B cell (primary cell): Measurements from ENCODE around the gene WDR13. TPM values are rescaled to one million over a fixed set of nuclear protein-coding genes. Genes with fewer than 3 reads are reported as not detected.

Experiments
- ATAC-seq: fragments of 200-7000 bp; cut with Tn5 transposase; one replicate; pipeline ENCODE4 v1.10.0; 2021; ENCODE audit warnings: low read depth, mild to moderate bottlenecking, moderate number of reproducible peaks, moderate library complexity
- CTCF ChIA-PET: fragments of 350-600 bp; sonication (Branson Sonifier 250); formaldehyde crosslinking; loops from one replicate; lab custom pipeline; 2021; ENCODE audit warnings: antibody characterized with exemption, inconsistent platforms; lab: Charles Lee
- POLR2A ChIA-PET: fragments of 350-600 bp; sonication (Branson Sonifier 250); formaldehyde crosslinking; loops from one replicate; lab custom pipeline; 2021; ENCODE audit warnings: antibody characterized with exemption; lab: Charles Lee
- DNase-seq: peaks from one replicate; pipeline ENCODE4 v3.0.0; 2013
- H2AFZ ChIP-seq: 2 replicates; pipeline ENCODE4 v1.6.1; 2012; ENCODE audit warnings: mild to moderate bottlenecking, low read depth, low read length; ENCODE audit not compliant: insufficient read depth, poor library complexity, severe bottlenecking
- H3K27ac ChIP-seq, 2 donors: 1 replicate in 1 of 2; 2 replicates in 1 of 2; pipeline ENCODE4 v1.5.1; 2012 to 2013; ENCODE audit warnings: low read length in 2 of 2, mild to moderate bottlenecking in 2 of 2, moderate library complexity in 1 of 2
- H3K27me3 ChIP-seq, 4 experiments: fragments of 200-600 bp in 1 of 4; sonication (generic) in 1 of 4; replicated peaks in 1 of 4; 1 replicate in 2 of 4; 2 replicates in 2 of 4; pipeline versions ENCODE4 v1.6.1 to v1.7.0; 2013 to 2016; ENCODE audit warnings: low read length in 3 of 4, mild to moderate bottlenecking in 2 of 4, mixed read lengths in 1 of 4, moderate library complexity in 1 of 4; ENCODE audit not compliant: insufficient read depth in 4 of 4, control insufficient read depth in 3 of 4; ENCODE audit errors: control extremely low read depth in 1 of 4
- H3K36me3 ChIP-seq, 2 experiments: replicated peaks in 1 of 2; 1 replicate in 1 of 2; 2 replicates in 1 of 2; pipeline versions ENCODE4 v1.6.1 to v1.7.1; 2013; ENCODE audit warnings: low read length in 1 of 2; ENCODE audit not compliant: insufficient read depth in 2 of 2, control insufficient read depth in 1 of 2; ENCODE audit errors: control extremely low read depth in 1 of 2, extremely low read depth in 1 of 2
- H3K4me1 ChIP-seq, 2 donors: fragments of 200-600 bp in 1 of 2; sonication (generic) in 1 of 2; 1 replicate in 1 of 2; 2 replicates in 1 of 2; pipeline versions ENCODE4 v1.5.1 to v1.6.1; 2013 to 2017; ENCODE audit warnings: low read length in 2 of 2; ENCODE audit not compliant: control insufficient read depth in 2 of 2, insufficient read depth in 2 of 2
- H3K4me2 ChIP-seq: replicated peaks from 2 replicates; pipeline ENCODE3; 2012; ENCODE audit warnings: mild to moderate bottlenecking, low read depth, low read length; ENCODE audit not compliant: poor library complexity, severe bottlenecking
- H3K4me3 ChIP-seq, 5 experiments: fragments of 200-600 bp in 1 of 5; sonication (generic) in 1 of 5; 1 replicate in 3 of 5; 2 replicates in 2 of 5; pipeline versions ENCODE4 v1.5.1 to v1.7.0; 2011 to 2016; ENCODE audit warnings: low read length in 4 of 5, mild to moderate bottlenecking in 4 of 5, low read depth in 2 of 5, control low read depth in 1 of 5, moderate library complexity in 1 of 5; ENCODE audit not compliant: insufficient read depth in 1 of 5; ENCODE audit errors: control extremely low read depth in 1 of 5, extremely low read depth in 1 of 5
- H3K79me2 ChIP-seq: fragments of 200-600 bp; sonication (generic); one replicate; pipeline ENCODE4 v1.6.0; 2016; ENCODE audit warnings: low read length; ENCODE audit not compliant: control insufficient read depth, insufficient read depth
- H3K9ac ChIP-seq: fragments of 200-600 bp; sonication (generic); 2 replicates; pipeline ENCODE4 v1.6.1; 2017; ENCODE audit warnings: mild to moderate bottlenecking, low read length, moderate library complexity
- H3K9me3 ChIP-seq, 3 donors: one replicate each; pipeline versions ENCODE4 v1.6.1 to v1.7.1; 2013; ENCODE audit warnings: low read length in 2 of 3; ENCODE audit not compliant: control insufficient read depth in 2 of 3, insufficient read depth in 1 of 3; ENCODE audit errors: control extremely low read depth in 1 of 3
- H4K20me1 ChIP-seq: 2 replicates; pipeline ENCODE4 v1.6.0; 2012; ENCODE audit warnings: mild to moderate bottlenecking, low read length; ENCODE audit not compliant: insufficient read depth, control insufficient read depth, poor library complexity, severe bottlenecking
- H3K27ac Mint-ChIP-seq: one replicate; pipeline ENCODE4 v1.8.0; 2021; ENCODE audit warnings: mixed read lengths
- H3K27me3 Mint-ChIP-seq: one replicate; pipeline ENCODE4 v1.8.0; 2021; ENCODE audit warnings: mixed read lengths
- H3K4me1 Mint-ChIP-seq: one replicate; pipeline ENCODE4 v1.8.0; 2021; ENCODE audit warnings: mixed read lengths
- H3K4me3 Mint-ChIP-seq: one replicate; pipeline ENCODE4 v1.8.0; 2021; ENCODE audit warnings: mixed read lengths
- H3K9me3 Mint-ChIP-seq: one replicate; pipeline ENCODE4 v1.8.0; 2022; ENCODE audit warnings: mixed read lengths; ENCODE audit not compliant: insufficient read depth
- EZH2 ChIP-seq: IDR thresholded peaks from 2 replicates; pipeline ENCODE4 v1.6.1; 2012; ENCODE audit warnings: borderline replicate concordance, low read depth, mild to moderate bottlenecking, moderate library complexity, low read length; ENCODE audit not compliant: insufficient read depth, poor library complexity, severe bottlenecking
- WGBS: methylation state at CpG from one replicate; pipeline ENCODE4 v1.1.5; 2013; ENCODE audit warnings: missing lambda C conversion rate; ENCODE audit not compliant: insufficient coverage; 5-methylcytosine and 5-hydroxymethylcytosine counted together
- intact Hi-C: fragments of 100-400 bp; cut with micrococcal nuclease; formaldehyde crosslinking; loops from one replicate; pipeline ENCODE4 v1.10.0; 2022
- polyA plus RNA-seq: library from polyadenylated mRNA; depleted of rRNA; stranded (reverse); fragments of >200 nt; gene quantifications from 2 replicates; pipeline ENCODE4 v1.2.3, GENCODE V29; 2012
- total RNA-seq, 2 donors: library from RNA; stranded (reverse); fragments of 120-200 nt in 1 of 2; gene quantifications; 1 replicate in 1 of 2; 2 replicates in 1 of 2; pipeline versions ENCODE4 v1.2.3 to v1.2.4, GENCODE V29; 2013 to 2022
- TF ChIP-seq, protein P1 (sequence below): fragments of 200-600 bp; IDR thresholded peaks from one replicate; pipeline ENCODE4 v1.8.0; 2022; ENCODE audit warnings: antibody characterized with exemption, mild to moderate bottlenecking

WDR13 gene
- total and polyA plus RNA-seq, 2 donors (not counting 1 experiment from before 2014, with no cell fraction given): 85.1 to 257 TPM

DNA sequence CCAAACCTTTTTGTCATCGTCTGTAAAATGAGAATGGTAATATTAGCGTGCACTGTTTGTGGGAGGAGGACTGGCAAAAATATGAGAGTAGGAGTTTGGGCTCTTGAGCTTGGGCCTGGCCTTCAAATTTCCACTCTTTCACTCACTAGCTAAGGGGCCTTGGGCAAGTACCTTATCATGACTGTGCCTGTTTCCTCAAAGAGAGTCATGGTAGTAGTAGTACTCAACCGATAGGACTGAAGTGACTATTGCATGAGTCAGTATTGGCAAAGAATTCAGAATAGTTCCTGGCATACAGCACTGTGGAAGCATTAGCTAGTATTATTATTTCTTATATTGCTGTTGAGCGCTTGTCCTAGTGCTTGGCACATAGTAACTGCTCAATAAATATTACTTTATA is 39.0 kb upstream of the WDR13 start:
- no peak overlapping the region for H3K4me2 ChIP-seq
- intact Hi-C loops: no loop called here

GRCh38 chrX:48559636-48560035 is 37.7 kb upstream of the WDR13 start:
- ChIA-PET CTCF (no interaction called here), POLR2A (no interaction called here)
- Histone ChIP-seq H3K27me3 (no peaks in the 10 kb centered on the region), H2AFZ (no peak overlapping the region), H3K4me1 (no peaks in the 10 kb centered on the region), H4K20me1 (no peaks in the 10 kb centered on the region), H3K4me2 (no peak overlapping the region), H3K36me3 (peaks cover 0 to 28% of the 10 kb centered on the region in 2 experiments), H3K27ac (no peak overlapping the region), H3K79me2 (no peaks in the 10 kb centered on the region), H3K9me3 (no peaks in the 10 kb centered on the region), H3K4me3 (no peak overlapping the region), H3K9ac (no peak overlapping the region)
- Mint-ChIP-seq H3K27ac (no peak overlapping the region), H3K9me3 (no peaks in the 10 kb centered on the region), H3K4me3 (no peak overlapping the region), H3K27me3 (no peaks in the 10 kb centered on the region), H3K4me1 (no peaks in the 10 kb centered on the region)
- intact Hi-C loops: no loop called here
- no peak for ATAC-seq
- 93% methylated on average over 21 of the region's 24 CpGs for WGBS
- TF ChIP-seq EZH2: no peak
- TF ChIP-seq, protein P1, sequence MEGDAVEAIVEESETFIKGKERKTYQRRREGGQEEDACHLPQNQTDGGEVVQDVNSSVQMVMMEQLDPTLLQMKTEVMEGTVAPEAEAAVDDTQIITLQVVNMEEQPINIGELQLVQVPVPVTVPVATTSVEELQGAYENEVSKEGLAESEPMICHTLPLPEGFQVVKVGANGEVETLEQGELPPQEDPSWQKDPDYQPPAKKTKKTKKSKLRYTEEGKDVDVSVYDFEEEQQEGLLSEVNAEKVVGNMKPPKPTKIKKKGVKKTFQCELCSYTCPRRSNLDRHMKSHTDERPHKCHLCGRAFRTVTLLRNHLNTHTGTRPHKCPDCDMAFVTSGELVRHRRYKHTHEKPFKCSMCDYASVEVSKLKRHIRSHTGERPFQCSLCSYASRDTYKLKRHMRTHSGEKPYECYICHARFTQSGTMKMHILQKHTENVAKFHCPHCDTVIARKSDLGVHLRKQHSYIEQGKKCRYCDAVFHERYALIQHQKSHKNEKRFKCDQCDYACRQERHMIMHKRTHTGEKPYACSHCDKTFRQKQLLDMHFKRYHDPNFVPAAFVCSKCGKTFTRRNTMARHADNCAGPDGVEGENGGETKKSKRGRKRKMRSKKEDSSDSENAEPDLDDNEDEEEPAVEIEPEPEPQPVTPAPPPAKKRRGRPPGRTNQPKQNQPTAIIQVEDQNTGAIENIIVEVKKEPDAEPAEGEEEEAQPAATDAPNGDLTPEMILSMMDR: no peak
- DNase-seq: no peak

More for the DNA sequence above, 39.0 kb upstream of the WDR13 start:
- Histone ChIP-seq H3K9ac (no peak overlapping the region), H3K9me3 (no peaks in the 10 kb centered on the region), H3K4me3 (no peak overlapping the region), H3K27ac (no peak overlapping the region), H3K4me1 (no peaks in the 10 kb centered on the region), H4K20me1 (no peaks in the 10 kb centered on the region), H3K36me3 (peaks cover 0 to 29% of the 10 kb centered on the region in 2 experiments), H3K27me3 (no peaks in the 10 kb centered on the region), H2AFZ (no peak overlapping the region), H3K79me2 (no peaks in the 10 kb centered on the region)
- POLR2A ChIA-PET: interaction anchor here (0.7 kb wide), 1 partner anchor 1854 kb away, joined by 6 read pairs; no protein-coding TSS in a partner anchor
- Mint-ChIP-seq H3K4me3 (no peak overlapping the region), H3K4me1 (no peaks in the 10 kb centered on the region), H3K27me3 (no peaks in the 10 kb centered on the region), H3K9me3 (no peaks in the 10 kb centered on the region), H3K27ac (no peak overlapping the region)
- CTCF ChIA-PET: no interaction called here
- DNase-seq (no peak), ATAC-seq (no peak)
- TF ChIP-seq EZH2: no peak
- TF ChIP-seq, protein P1: no peak
- no CpG with 5 or more reads among the region's 4 CpGs for WGBS
